ENCODE results near the gene SSR4.

The SSR4 gene

GRCh38 chrX:153779891-153780677 is 14.4 kb upstream of the SSR4 start:
- in situ Hi-C loops (cut with HindIII; ENCODE audit: low pct_unique_long_range_greater_than_20kb, low sequenced_read_pairs): no loop called here
- no peak for TF ChIP-seq JUND (IDR thresholded peaks at IDR 0.05; ENCODE audit: low read depth)
- no peak for DNase-seq (ENCODE audit: low read depth in 1 of 2, low spot score in 1 of 2)

- in situ Hi-C loops (cut with HindIII; ENCODE audit: low pct_unique_long_range_greater_than_20kb, low sequenced_read_pairs): no loop called here
- DNase-seq (ENCODE audit: low read depth in 1 of 2, low spot score in 1 of 2): no peak
- TF ChIP-seq JUND (IDR thresholded peaks at IDR 0.05; ENCODE audit: low read depth): no peak
Observed at GRCh38 chrX:153780678-153781427, 13.6 kb upstream of the SSR4 start, which contains the start of gene SRPK3. Gene SRPK3, plus strand, starts transcription at chrX:153781041. Its CDS starts 46 bp downstream, at chrX:153781087.

GRCh38 chrX:153781428-153782047 is 12.9 kb upstream of the SSR4 start:
- DNase-seq (ENCODE audit: low read depth in 1 of 2, low spot score in 1 of 2): no peak
- no peak for TF ChIP-seq JUND (IDR thresholded peaks at IDR 0.05; ENCODE audit: low read depth)
- in situ Hi-C loops (cut with HindIII; ENCODE audit: low pct_unique_long_range_greater_than_20kb, low sequenced_read_pairs): no loop called here

GRCh38 chrX:153782313-153782712 is 12.2 kb upstream of the SSR4 start:
- in situ Hi-C loops (cut with HindIII; ENCODE audit: low pct_unique_long_range_greater_than_20kb, low sequenced_read_pairs): no loop called here
- no peak for TF ChIP-seq JUND (IDR thresholded peaks at IDR 0.05; ENCODE audit: low read depth)
- DNase-seq (ENCODE audit: low read depth in 1 of 2, low spot score in 1 of 2): peak in 1 of 2 experiments; percentile 6

GRCh38 chrX:153782871-153783270 is 11.6 kb upstream of the SSR4 start:
- no peak for TF ChIP-seq JUND (IDR thresholded peaks at IDR 0.05; ENCODE audit: low read depth)
- no peak for DNase-seq (ENCODE audit: low read depth in 1 of 2, low spot score in 1 of 2)
- in situ Hi-C loops (cut with HindIII; ENCODE audit: low pct_unique_long_range_greater_than_20kb, low sequenced_read_pairs): no loop called here

GRCh38 chrX:153783378-153784013 is 11.0 kb upstream of the SSR4 start:
- in situ Hi-C loops (cut with HindIII; ENCODE audit: low pct_unique_long_range_greater_than_20kb, low sequenced_read_pairs): no loop called here

GRCh38 chrX:153784325-153784967 is 10.0 kb upstream of the SSR4 start:
- in situ Hi-C loops (cut with HindIII; ENCODE audit: low pct_unique_long_range_greater_than_20kb, low sequenced_read_pairs): no loop called here
- DNase-seq (ENCODE audit: low read depth in 1 of 2, low spot score in 1 of 2): no peak
- TF ChIP-seq JUND (IDR thresholded peaks at IDR 0.05; ENCODE audit: low read depth): no peak

More at GRCh38 chrX:153783378-153784013, 11.0 kb upstream of the SSR4 start:
- TF ChIP-seq JUND (IDR thresholded peaks at IDR 0.05; ENCODE audit: low read depth): no peak
- no peak for DNase-seq (ENCODE audit: low read depth in 1 of 2, low spot score in 1 of 2)

GRCh38 chrX:153786669-153787068 is 7.8 kb upstream of the SSR4 start:
- no peak for TF ChIP-seq JUND (IDR thresholded peaks at IDR 0.05; ENCODE audit: low read depth)
- no peak for DNase-seq (ENCODE audit: low read depth in 1 of 2, low spot score in 1 of 2)
- in situ Hi-C loops (cut with HindIII; ENCODE audit: low pct_unique_long_range_greater_than_20kb, low sequenced_read_pairs): no loop called here

GRCh38 chrX:153789654-153790053 is 4.8 kb upstream of the SSR4 start:
- no peak for TF ChIP-seq JUND (IDR thresholded peaks at IDR 0.05; ENCODE audit: low read depth)
- DNase-seq (ENCODE audit: low read depth in 1 of 2, low spot score in 1 of 2): no peak
- in situ Hi-C loops (cut with HindIII; ENCODE audit: low pct_unique_long_range_greater_than_20kb, low sequenced_read_pairs): no loop called here

- TF ChIP-seq JUND (IDR thresholded peaks at IDR 0.05; ENCODE audit: low read depth): no peak
- in situ Hi-C loops (cut with HindIII; ENCODE audit: low pct_unique_long_range_greater_than_20kb, low sequenced_read_pairs): no loop called here
- no peak for DNase-seq (ENCODE audit: low read depth in 1 of 2, low spot score in 1 of 2)
Observed at GRCh38 chrX:153791104-153791852, 3.2 kb upstream of the SSR4 start.

GRCh38 chrX:153792368-153792767 is 2.1 kb upstream of the SSR4 start:
- no peak for TF ChIP-seq JUND (IDR thresholded peaks at IDR 0.05; ENCODE audit: low read depth)
- DNase-seq (ENCODE audit: low read depth in 1 of 2, low spot score in 1 of 2): no peak
- in situ Hi-C loops (cut with HindIII; ENCODE audit: low pct_unique_long_range_greater_than_20kb, low sequenced_read_pairs): no loop called here
